ENCODE data around the gene MXRA7.

Gene MXRA7

DNA sequence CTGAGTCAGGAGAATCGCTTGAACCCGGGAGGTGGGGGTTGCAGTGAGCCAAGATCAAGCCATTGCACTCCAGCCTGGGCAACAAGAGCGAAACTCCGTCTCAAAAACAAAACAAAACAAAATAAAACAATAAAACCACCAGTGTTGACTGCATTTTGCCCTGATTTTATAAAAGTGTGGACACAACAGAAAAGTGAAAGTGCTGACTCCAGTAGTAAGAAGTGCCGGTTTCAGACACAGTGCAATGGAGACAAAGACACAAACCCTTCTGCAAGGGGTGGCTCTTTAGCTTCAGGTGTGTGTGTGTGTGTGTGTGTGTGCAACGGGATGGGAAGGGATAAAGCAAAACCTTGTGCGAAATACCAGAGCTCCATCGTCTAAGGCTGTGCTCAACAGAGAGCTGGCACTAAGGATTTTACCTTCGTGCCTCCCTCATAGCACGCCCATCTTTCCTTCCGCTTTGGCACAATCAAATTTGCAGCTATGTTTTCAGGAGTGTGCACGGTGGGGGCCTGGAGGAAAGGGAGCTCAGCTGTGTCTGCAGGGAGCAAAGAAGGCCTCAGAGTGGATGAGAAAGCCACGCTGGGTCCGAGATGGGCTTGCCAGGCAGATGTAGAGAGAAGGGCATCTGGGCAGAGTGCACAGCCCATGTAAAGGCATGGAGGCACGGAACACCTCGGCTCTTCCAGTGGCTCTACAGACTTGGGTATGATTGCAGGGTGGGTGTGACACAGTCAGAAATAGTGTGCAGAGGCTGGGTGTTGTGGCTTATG lies 15.5 kb downstream of the MXRA7 start:
- TF ChIP-seq, protein P1, sequence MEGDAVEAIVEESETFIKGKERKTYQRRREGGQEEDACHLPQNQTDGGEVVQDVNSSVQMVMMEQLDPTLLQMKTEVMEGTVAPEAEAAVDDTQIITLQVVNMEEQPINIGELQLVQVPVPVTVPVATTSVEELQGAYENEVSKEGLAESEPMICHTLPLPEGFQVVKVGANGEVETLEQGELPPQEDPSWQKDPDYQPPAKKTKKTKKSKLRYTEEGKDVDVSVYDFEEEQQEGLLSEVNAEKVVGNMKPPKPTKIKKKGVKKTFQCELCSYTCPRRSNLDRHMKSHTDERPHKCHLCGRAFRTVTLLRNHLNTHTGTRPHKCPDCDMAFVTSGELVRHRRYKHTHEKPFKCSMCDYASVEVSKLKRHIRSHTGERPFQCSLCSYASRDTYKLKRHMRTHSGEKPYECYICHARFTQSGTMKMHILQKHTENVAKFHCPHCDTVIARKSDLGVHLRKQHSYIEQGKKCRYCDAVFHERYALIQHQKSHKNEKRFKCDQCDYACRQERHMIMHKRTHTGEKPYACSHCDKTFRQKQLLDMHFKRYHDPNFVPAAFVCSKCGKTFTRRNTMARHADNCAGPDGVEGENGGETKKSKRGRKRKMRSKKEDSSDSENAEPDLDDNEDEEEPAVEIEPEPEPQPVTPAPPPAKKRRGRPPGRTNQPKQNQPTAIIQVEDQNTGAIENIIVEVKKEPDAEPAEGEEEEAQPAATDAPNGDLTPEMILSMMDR (conservative IDR thresholded peaks at IDR 0.05), result no peak
- TF ChIP-seq ZFX (IDR thresholded peaks at IDR 0.05), result no peak
- no peak overlapping the region for H3K27ac ChIP-seq

DNA sequence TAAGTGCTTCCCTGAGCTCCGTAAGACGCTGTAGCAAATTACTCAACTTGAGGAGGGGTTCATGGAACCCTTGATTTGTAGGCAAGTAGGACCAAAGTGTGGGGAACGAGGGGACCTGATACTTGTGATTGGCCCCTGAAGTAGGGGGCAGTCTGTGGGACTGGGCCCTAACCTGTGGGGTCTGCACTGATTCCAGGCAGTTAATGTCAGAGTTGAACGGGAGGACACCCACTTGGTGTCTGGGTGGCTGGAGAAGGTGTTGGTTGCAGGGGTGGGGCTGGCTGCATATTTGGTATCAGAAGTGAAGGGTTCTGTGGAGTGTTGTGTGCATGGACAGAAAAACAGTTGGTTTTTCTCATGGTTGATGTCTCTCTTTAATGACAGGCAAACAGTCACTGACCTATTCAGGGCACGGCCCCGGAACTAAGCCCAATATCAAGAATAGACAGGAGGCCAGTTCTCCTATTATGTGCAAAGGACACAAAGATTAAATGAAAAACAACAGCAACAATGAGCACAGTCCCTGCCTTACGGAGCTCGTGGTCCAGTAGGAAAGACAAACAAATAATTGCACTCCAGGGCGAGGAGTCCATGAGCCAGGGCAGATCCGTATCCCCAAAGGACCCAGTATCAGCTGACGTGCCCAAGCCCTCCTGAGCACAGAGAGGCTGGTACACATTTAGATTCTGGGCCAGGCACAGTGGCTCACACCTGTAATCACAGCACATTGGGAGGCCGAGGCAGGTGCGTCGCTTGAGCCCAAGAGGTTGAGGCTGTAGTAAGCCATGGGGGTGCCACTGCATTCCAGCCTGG lies 19.2 kb downstream of the MXRA7 start:
- TF ChIP-seq, protein P1 (conservative IDR thresholded peaks at IDR 0.05), result no peak
- TF ChIP-seq ZFX (IDR thresholded peaks at IDR 0.05), result no peak
- H3K27ac ChIP-seq, result no peak overlapping the region

DNA sequence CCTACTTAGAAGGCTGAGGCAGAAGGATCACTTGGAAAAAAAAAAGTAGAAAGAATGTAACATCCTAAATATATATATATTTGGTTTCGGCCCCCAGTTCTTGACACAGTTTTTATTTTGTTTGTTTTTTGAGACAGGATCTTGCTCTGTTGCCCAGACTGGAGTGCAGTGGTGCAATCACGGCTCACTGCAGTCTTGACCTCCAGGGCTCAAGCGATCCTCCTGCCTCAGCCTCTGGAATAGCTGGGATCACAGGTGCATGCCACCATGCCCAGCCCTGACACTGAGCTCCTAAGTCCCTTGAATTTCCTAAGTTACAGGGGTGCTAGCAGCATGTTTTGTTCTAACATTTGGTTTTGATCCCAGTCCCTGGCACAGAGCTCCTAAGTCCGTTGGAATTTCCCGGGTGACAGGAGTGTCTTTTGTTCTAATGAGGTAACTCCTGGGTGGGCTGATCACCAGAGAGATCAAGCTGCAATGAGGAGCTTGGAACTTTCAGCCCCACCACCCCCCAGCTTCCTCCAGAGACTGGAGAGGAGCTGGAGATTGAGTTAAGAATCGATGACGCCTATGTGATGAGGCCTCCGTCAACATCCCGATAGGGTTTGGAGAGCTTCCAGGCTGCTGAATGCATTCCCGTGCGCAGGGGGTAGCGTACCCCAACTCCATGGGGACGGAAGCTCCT lies 20.0 kb downstream of the MXRA7 start:
- TF ChIP-seq, protein P1 (conservative IDR thresholded peaks at IDR 0.05), result no peak
- TF ChIP-seq ZFX (IDR thresholded peaks at IDR 0.05), result no peak
- H3K27ac ChIP-seq, result no peak overlapping the region

DNA sequence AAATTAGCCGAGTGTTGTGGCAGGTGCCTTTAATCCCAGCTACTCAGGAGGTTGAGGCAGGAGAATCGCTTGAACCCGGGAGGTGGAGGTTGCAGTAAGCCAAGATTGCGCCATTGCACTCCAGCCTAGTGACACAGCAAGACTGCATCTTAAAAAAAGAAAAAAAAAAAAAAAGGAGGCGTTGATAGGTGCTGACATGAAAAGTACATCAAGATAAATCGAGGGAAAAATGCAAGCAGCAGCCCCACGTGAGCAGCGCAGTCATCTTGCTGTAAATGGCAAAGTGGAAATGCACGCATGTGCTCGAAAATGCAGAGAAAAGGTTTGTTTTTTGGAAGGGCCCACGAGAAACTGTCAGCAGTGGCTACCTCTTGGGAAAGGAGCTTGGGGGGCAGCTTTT lies 20.9 kb downstream of the MXRA7 start:
- TF ChIP-seq, protein P1 (conservative IDR thresholded peaks at IDR 0.05), result no peak
- no peak for TF ChIP-seq ZFX (IDR thresholded peaks at IDR 0.05)
- no peak overlapping the region for H3K27ac ChIP-seq

DNA sequence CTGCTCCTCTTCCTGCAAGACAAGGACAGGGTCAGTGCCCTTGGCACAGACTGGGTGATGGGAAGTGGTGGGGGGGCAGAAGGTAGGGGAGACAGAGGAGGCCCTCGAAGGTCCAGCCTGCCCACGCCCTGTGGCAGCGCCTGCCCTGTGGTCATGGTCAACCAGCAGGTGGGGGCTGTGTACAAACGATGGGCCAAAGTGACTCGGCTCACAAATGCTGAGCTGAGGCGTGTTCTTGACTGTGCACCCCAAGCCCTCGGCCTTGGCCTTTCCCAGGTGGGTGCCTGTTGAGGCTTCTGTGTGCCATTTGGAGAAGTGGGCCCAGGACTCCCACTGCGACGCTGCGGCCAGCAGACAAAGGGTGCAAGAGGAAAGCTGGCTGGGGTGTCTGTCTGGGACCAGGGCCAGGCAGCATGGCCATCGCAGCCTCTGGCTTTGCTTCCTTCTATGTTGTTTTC lies 22.6 kb downstream of the MXRA7 start:
- H3K27ac ChIP-seq, result no peak overlapping the region
- TF ChIP-seq ZFX (IDR thresholded peaks at IDR 0.05), result no peak
- TF ChIP-seq, protein P1 (conservative IDR thresholded peaks at IDR 0.05), result no peak

DNA sequence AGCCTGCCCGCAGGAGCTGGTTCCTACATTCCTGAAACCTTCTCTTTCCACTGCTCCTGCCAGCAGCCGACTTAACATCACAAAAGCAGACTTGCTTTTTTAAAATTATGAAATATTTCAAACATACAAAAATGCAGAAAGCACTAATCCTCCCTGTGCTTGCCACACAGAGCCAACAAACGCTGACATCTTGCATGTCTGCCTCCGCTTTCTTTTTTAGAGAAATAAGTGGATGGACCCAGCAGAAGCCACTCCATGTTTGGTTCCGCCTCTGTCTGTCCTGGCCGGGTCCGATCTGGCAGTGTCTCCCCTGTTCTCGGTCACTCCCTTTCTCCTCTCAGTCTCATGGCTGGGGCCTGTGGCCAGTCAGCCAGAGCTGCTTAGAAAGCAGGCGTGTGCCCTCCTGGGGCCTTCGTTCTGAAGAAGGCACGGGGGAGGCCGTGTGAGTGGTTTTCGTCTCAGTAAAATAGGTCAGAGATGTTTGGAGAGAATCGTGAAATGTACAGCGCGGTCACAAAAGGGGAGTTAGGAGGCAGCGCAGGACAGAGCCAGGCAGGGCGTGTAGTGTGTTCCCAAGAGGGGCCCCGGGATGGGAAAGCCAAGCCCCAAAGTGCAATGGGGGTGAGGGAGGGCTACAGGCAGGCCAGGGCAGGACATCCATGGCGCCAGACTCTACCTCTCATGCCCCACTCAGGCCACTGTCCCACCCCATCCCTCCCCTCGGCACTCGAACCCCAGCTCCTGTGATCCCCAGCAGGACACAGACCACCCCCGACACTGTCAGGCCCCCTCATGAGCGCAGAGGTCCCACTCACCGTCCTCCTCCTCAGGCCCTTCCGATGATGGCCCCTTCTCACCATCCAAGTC lies 23.2 kb downstream of the MXRA7 start:
- TF ChIP-seq ZFX (IDR thresholded peaks at IDR 0.05), result no peak
- TF ChIP-seq, protein P1 (conservative IDR thresholded peaks at IDR 0.05), result no peak
- H3K27ac ChIP-seq, result no peak overlapping the region
